Left lung (tissue), 10 donors: ENCODE results near the gene ANKS4B. TPM values are rescaled to one million over a fixed set of nuclear protein-coding genes. Genes with fewer than 3 reads are reported as not detected.
"Not testable (repeated sequence)": the region's sequence is repeated elsewhere in the genome, so short reads cannot be mapped to it uniquely, and the experiment has no call there.

Experiments
- ATAC-seq: fragments of 200-7000 bp; cut with Tn5 transposase; one replicate; pipeline ENCODE4 v1.9.1; 2020; ENCODE audit warnings: moderate library complexity
- DNase-seq, 4 donors: peaks; one replicate each; pipeline ENCODE4 v3.0.0-alpha.2; 2013 to 2020
- H3K27ac ChIP-seq, 2 donors: fragments of 200-600 bp; sonication (generic) in 1 of 2; one replicate each; pipeline versions ENCODE4 v1.5.0 to v1.8.0; 2020 to 2021
- H3K27me3 ChIP-seq, 2 donors: fragments of 200-600 bp; sonication (generic) in 1 of 2; one replicate each; pipeline versions ENCODE4 v1.5.0 to v1.8.0; 2020 to 2021
- H3K36me3 ChIP-seq, 2 donors: fragments of 200-600 bp; sonication (generic) in 1 of 2; one replicate each; pipeline versions ENCODE4 v1.5.0 to v1.8.0; 2020 to 2021
- H3K4me1 ChIP-seq, 2 donors: fragments of 200-600 bp; one replicate each; pipeline ENCODE4 v1.8.0; 2021
- H3K4me3 ChIP-seq, 2 donors: fragments of 200-600 bp; sonication (generic) in 1 of 2; one replicate each; pipeline versions ENCODE4 v1.5.0 to v1.8.0; 2020 to 2021; ENCODE audit warnings: mild to moderate bottlenecking in 1 of 2
- H3K9me3 ChIP-seq, 2 donors: fragments of 200-600 bp; sonication (generic) in 1 of 2; one replicate each; pipeline versions ENCODE4 v1.5.0 to v1.8.0; 2020 to 2021
- CTCF ChIP-seq, 2 donors: fragments of 200-600 bp; sonication (generic) in 1 of 2; IDR thresholded peaks; one replicate each; pipeline versions ENCODE4 v1.5.0 to v1.8.0; 2021; ENCODE audit warnings: antibody characterized with exemption in 2 of 2
- intact Hi-C, 2 donors: fragments of 100-400 bp; cut with DNase I; formaldehyde crosslinking; loops; one replicate each; pipeline versions ENCODE4 v1.11.2 to v1.14.2; 2022
- polyA plus RNA-seq, 6 donors: library from polyadenylated mRNA; unstranded; fragments of 120-200 nt; gene quantifications; one replicate each; pipeline ENCODE4 v1.2.1, GENCODE V29; 2013; ENCODE audit not compliant: insufficient read length in 6 of 6
- total RNA-seq, 2 donors: library from RNA; stranded (reverse); fragmentation: NEBNext Ultra II Directional; extraction: Animal tissue kit (Norgen Biotek cat#: 25700); gene quantifications; one replicate each; pipeline ENCODE4 v1.2.1, GENCODE V29; 2021
- donor health status: DM: no; HTN: yes; CAD: no.
- donor health status: DM: no; HTN: no; CAD: no.

Gene ANKS4B
- total and polyA plus RNA-seq, 8 donors: 0.07 to 0.18 (median 0.10) TPM; not detected in 2

- intact Hi-C loops: no loop called here
- no peak overlapping the region for H3K4me3 ChIP-seq
- no peak for TF ChIP-seq CTCF (IDR thresholded peaks at IDR 0.05)
- H3K36me3 ChIP-seq: no peaks in the 10 kb centered on the region
- H3K4me1 ChIP-seq: no peaks in the 10 kb centered on the region
- no peaks in the 10 kb centered on the region for H3K9me3 ChIP-seq
- DNase-seq (peak in 1 of 4 donors; percentile 54), ATAC-seq (no peak)
- no peaks in the 10 kb centered on the region for H3K27me3 ChIP-seq
- H3K27ac ChIP-seq: no peak overlapping the region
These were observed 31.1 kb downstream of the ANKS4B start for GRCh38 chr16:21264571-21265036.

GRCh38 chr16:21265104-21265837, 31.8 kb downstream of the ANKS4B start:
- Histone ChIP-seq H3K4me1 (no peaks in the 10 kb centered on the region), H3K27ac (no peak overlapping the region), H3K27me3 (no peaks in the 10 kb centered on the region), H3K36me3 (no peaks in the 10 kb centered on the region), H3K4me3 (no peak overlapping the region), H3K9me3 (no peaks in the 10 kb centered on the region)
- DNase-seq (no peak), ATAC-seq (no peak)
- no peak for TF ChIP-seq CTCF (IDR thresholded peaks at IDR 0.05)
- intact Hi-C loops: no loop called here

- DNase-seq: no peak
- H3K27me3 ChIP-seq: no peaks in the 10 kb centered on the region
- no peak overlapping the region for H3K27ac ChIP-seq
- H3K4me1 ChIP-seq: no peaks in the 10 kb centered on the region
- H3K9me3 ChIP-seq: no peaks in the 10 kb centered on the region
- ATAC-seq: no peak
- TF ChIP-seq CTCF (IDR thresholded peaks at IDR 0.05): no peak
- intact Hi-C loops: no loop called here
- no peaks in the 10 kb centered on the region for H3K36me3 ChIP-seq
- no peak overlapping the region for H3K4me3 ChIP-seq
These were observed 33.8 kb downstream of the ANKS4B start for GRCh38 chr16:21267298-21267697.

GRCh38 chr16:21268236-21268635, 34.7 kb downstream of the ANKS4B start:
- Histone ChIP-seq H3K9me3 (no peaks in the 10 kb centered on the region), H3K4me1 (no peaks in the 10 kb centered on the region), H3K4me3 (no peak overlapping the region), H3K27me3 (no peaks in the 10 kb centered on the region), H3K27ac (no peak overlapping the region), H3K36me3 (no peaks in the 10 kb centered on the region)
- intact Hi-C loops: no loop called here
- DNase-seq: peak in 1 of 4 donors; percentile 27
- ATAC-seq: peak; percentile 69
- no peak for TF ChIP-seq CTCF (IDR thresholded peaks at IDR 0.05)

- DNase-seq (no peak), ATAC-seq (no peak)
- no peaks in the 10 kb centered on the region for H3K36me3 ChIP-seq
- TF ChIP-seq CTCF (IDR thresholded peaks at IDR 0.05): no peak
- H3K9me3 ChIP-seq: no peaks in the 10 kb centered on the region
- intact Hi-C loops: no loop called here
- H3K4me1 ChIP-seq: no peaks in the 10 kb centered on the region
- H3K27me3 ChIP-seq: peaks cover 4 to 30% of the 10 kb centered on the region in 2 donors
- H3K27ac ChIP-seq: no peak overlapping the region
- no peak overlapping the region for H3K4me3 ChIP-seq
These were observed 38.8 kb downstream of the ANKS4B start for GRCh38 chr16:21272253-21272652.

GRCh38 chr16:21272763-21273162, 39.3 kb downstream of the ANKS4B start:
- H3K27me3 ChIP-seq: peaks cover 10 to 35% of the 10 kb centered on the region in 2 donors
- H3K36me3 ChIP-seq, H3K4me1 ChIP-seq, ATAC-seq, H3K9me3 ChIP-seq, intact Hi-C loops, H3K4me3 ChIP-seq, H3K27ac ChIP-seq, DNase-seq: not testable (repeated sequence)
